Small intestine (tissue), 7 donors: ENCODE data around the gene ST6GALNAC6. TPM values are rescaled to one million over a fixed set of nuclear protein-coding genes. Genes with fewer than 3 reads are reported as not detected.
A peak's percentile ranks its signal among the peaks of the same experiment; 100 is the strongest.

Experiments used
- DNase-seq, 2 donors: peaks; one replicate each; pipeline versions ENCODE4 v3.0.0 to v3.0.0-alpha.2; 2013
- FAIRE-seq: peaks from 2 replicates; lab custom pipeline; 2012; peaks lifted over from hg19 to GRCh38; lab: Jason Lieb, UNC
- H3K27ac ChIP-seq, 3 donors: one replicate each; pipeline ENCODE4 v1.5.1; 2013; ENCODE audit warnings: low read length in 2 of 3, mild to moderate bottlenecking in 2 of 3, control low read depth in 1 of 3, inconsistent platforms in 1 of 3, low read depth in 1 of 3, moderate library complexity in 1 of 3
- H3K27me3 ChIP-seq, 3 donors: one replicate each; pipeline ENCODE4 v1.6.1; 2013; ENCODE audit warnings: low read length in 3 of 3, inconsistent platforms in 1 of 3; ENCODE audit not compliant: control insufficient read depth in 3 of 3, insufficient read depth in 3 of 3
- H3K36me3 ChIP-seq, 3 donors: one replicate each; pipeline ENCODE4 v1.6.1; 2013; ENCODE audit warnings: low read length in 3 of 3, inconsistent platforms in 1 of 3, low read depth in 1 of 3, mild to moderate bottlenecking in 1 of 3, moderate library complexity in 1 of 3; ENCODE audit not compliant: control insufficient read depth in 3 of 3, insufficient read depth in 2 of 3
- H3K4me1 ChIP-seq, 3 donors: one replicate each; pipeline ENCODE4 v1.6.1; 2013; ENCODE audit warnings: low read length in 2 of 3, inconsistent platforms in 1 of 3, low read depth in 1 of 3, mild to moderate bottlenecking in 1 of 3, moderate library complexity in 1 of 3; ENCODE audit not compliant: control insufficient read depth in 3 of 3, insufficient read depth in 2 of 3
- H3K4me3 ChIP-seq, 3 donors: one replicate each; pipeline ENCODE4 v1.5.1; 2013; ENCODE audit warnings: low read length in 3 of 3, control low read depth in 1 of 3, inconsistent platforms in 1 of 3, low read depth in 1 of 3, mild to moderate bottlenecking in 1 of 3, moderate library complexity in 1 of 3
- H3K9me3 ChIP-seq, 2 donors: one replicate each; pipeline ENCODE4 v1.6.1; 2013; ENCODE audit warnings: low read depth in 1 of 2, low read length in 1 of 2; ENCODE audit not compliant: control insufficient read depth in 2 of 2, insufficient read depth in 1 of 2
- WGBS, 3 donors: extraction: QIAGEN DNeasy Blood & Tissue Kit; methylation state at CpG; one replicate each; pipeline ENCODE4 v1.1.7; 2013; 5-methylcytosine and 5-hydroxymethylcytosine counted together
- polyA plus RNA-seq, 4 donors: library from polyadenylated mRNA; stranded (reverse) in 3 of 4; unstranded in 1 of 4; fragments of 200-250 nt in 3 of 4; fragments of 120-200 nt in 1 of 4; gene quantifications; one replicate each; pipeline versions ENCODE4 v1.2.1 to v1.2.3, GENCODE V29; 2013
- donor health status: healthy with polysubstance abuse.
- donor health status: control.
- donor health status: control.
- donor health status: Bipolar disorder and iron deficiency.
- donor health status: healthy.

Gene ST6GALNAC6
- polyA plus RNA-seq, 4 donors: 2.2 to 31.8 (median 11.8) TPM

GRCh38 chr9:127929625-127929979 is 30.2 kb upstream of the ST6GALNAC6 start:
- H3K4me1 ChIP-seq: peaks cover 4 to 30% (median 6%) of the 10 kb centered on the region in 3 donors
- peaks cover 3 to 66% (median 3%) of the 10 kb centered on the region in 3 donors for H3K27me3 ChIP-seq
- H3K9me3 ChIP-seq: no peaks in the 10 kb centered on the region
- peaks cover 0 to 9% (median 0%) of the 10 kb centered on the region in 3 donors for H3K36me3 ChIP-seq
- H3K27ac ChIP-seq: no peak overlapping the region
- no peak for FAIRE-seq
- DNase-seq: no peak
- 65 to 77% (median 72%) methylated on average over 10 of the region's 10 CpGs for WGBS, 3 donors
- no peak overlapping the region for H3K4me3 ChIP-seq

GRCh38 chr9:127928676-127929624 is 29.5 kb upstream of the ST6GALNAC6 start:
- DNase-seq (no peak), FAIRE-seq (no peak)

GRCh38 chr9:127927988-127928675 is 28.7 kb upstream of the ST6GALNAC6 start:
- Histone ChIP-seq H3K4me1 (peaks cover 4 to 30% (median 6%) of the 10 kb centered on the region in 3 donors), H3K9me3 (no peaks in the 10 kb centered on the region), H3K27me3 (peaks cover 3 to 70% (median 3%) of the 10 kb centered on the region in 3 donors), H3K27ac (no peak overlapping the region), H3K36me3 (peaks cover 0 to 4% (median 0%) of the 10 kb centered on the region in 3 donors), H3K4me3 (peak overlapping the region in 2 of 3 donors; percentile 22 to 27)
- peak in 1 of 2 donors; percentile 54 for DNase-seq
- FAIRE-seq: no peak
- 9 to 24% (median 24%) methylated on average over 23 to 24 of the region's 24 CpGs for WGBS, 3 donors

More at GRCh38 chr9:127928676-127929624, 29.5 kb upstream of the ST6GALNAC6 start:
- H3K9me3 ChIP-seq: no peaks in the 10 kb centered on the region
- H3K27ac ChIP-seq: no peak overlapping the region
- WGBS, 3 donors: 61 to 67% (median 65%) methylated on average over 11 of the region's 11 CpGs
- H3K27me3 ChIP-seq: peaks cover 3 to 67% (median 3%) of the 10 kb centered on the region in 3 donors
- H3K4me3 ChIP-seq: no peak overlapping the region
- H3K4me1 ChIP-seq: peaks cover 4 to 30% (median 6%) of the 10 kb centered on the region in 3 donors
- H3K36me3 ChIP-seq: peaks cover 0 to 5% (median 0%) of the 10 kb centered on the region in 3 donors

- WGBS, 3 donors: 1 to 4% (median 2%) methylated on average over 37 to 53 of the region's 56 CpGs
- Histone ChIP-seq H3K27me3 (peaks cover 3 to 74% (median 3%) of the 10 kb centered on the region in 3 donors), H3K4me3 (peak overlapping the region in 2 of 3 donors; percentile 22 to 27)
Observed at GRCh38 chr9:127927201-127927987, 28.0 kb upstream of the ST6GALNAC6 start.

GRCh38 chr9:127926906-127927200 is 27.4 kb upstream of the ST6GALNAC6 start:
- peaks cover 3 to 77% (median 3%) of the 10 kb centered on the region in 3 donors for H3K27me3 ChIP-seq
- peaks cover 4 to 32% (median 6%) of the 10 kb centered on the region in 3 donors for H3K4me1 ChIP-seq
- H3K9me3 ChIP-seq: no peaks in the 10 kb centered on the region
- no peak for DNase-seq
- WGBS, 3 donors: 7 to 11% (median 8%) methylated on average over 15 to 19 of the region's 19 CpGs
- H3K4me3 ChIP-seq: peak overlapping the region in 2 of 3 donors; percentile 22 to 27
- no peak overlapping the region for H3K27ac ChIP-seq
- H3K36me3 ChIP-seq: no peaks in the 10 kb centered on the region
- no peak for FAIRE-seq

More at GRCh38 chr9:127927201-127927987, 28.0 kb upstream of the ST6GALNAC6 start:
- Histone ChIP-seq H3K36me3 (no peaks in the 10 kb centered on the region), H3K9me3 (no peaks in the 10 kb centered on the region), H3K27ac (no peak overlapping the region), H3K4me1 (peaks cover 4 to 30% (median 6%) of the 10 kb centered on the region in 3 donors)
- peak; percentile 45 to 61 for DNase-seq
- no peak for FAIRE-seq

- WGBS, 3 donors: 48 to 65% (median 55%) methylated on average over 14 of the region's 14 CpGs
- Histone ChIP-seq H3K4me1 (peaks cover 4 to 30% (median 6%) of the 10 kb centered on the region in 3 donors), H3K27me3 (peaks cover 3 to 76% (median 3%) of the 10 kb centered on the region in 3 donors), H3K36me3 (no peaks in the 10 kb centered on the region), H3K4me3 (no peak overlapping the region), H3K27ac (no peak overlapping the region), H3K9me3 (no peaks in the 10 kb centered on the region)
- no peak for FAIRE-seq
- peak in 1 of 2 donors; percentile 45 for DNase-seq
Observed at GRCh38 chr9:127925959-127926905, 26.8 kb upstream of the ST6GALNAC6 start.

GRCh38 chr9:127924736-127925444 is 25.5 kb upstream of the ST6GALNAC6 start:
- Histone ChIP-seq H3K9me3 (no peaks in the 10 kb centered on the region), H3K4me3 (no peak overlapping the region), H3K36me3 (no peaks in the 10 kb centered on the region), H3K4me1 (peaks cover 0 to 19% (median 4%) of the 10 kb centered on the region in 3 donors), H3K27ac (no peak overlapping the region), H3K27me3 (peaks cover 3 to 64% (median 3%) of the 10 kb centered on the region in 3 donors)
- FAIRE-seq (no peak), DNase-seq (no peak)
- 74 to 89% (median 80%) methylated on average over 22 of the region's 22 CpGs for WGBS, 3 donors
